Esophagus squamous epithelium (tissue), 5 donors: ENCODE measurements around the gene ATG2B. TPM values are rescaled to one million over a fixed set of nuclear protein-coding genes. Genes with fewer than 3 reads are reported as not detected.

Source experiments
- DNase-seq: peaks from one replicate; lab custom pipeline; 2025; lab: John Stamatoyannopoulos, UW
- H3K27ac ChIP-seq, 4 donors: fragments of 200-600 bp; sonication (generic); one replicate each; pipeline ENCODE4 v1.5.1; 2016 to 2019; ENCODE audit warnings: mild to moderate bottlenecking in 1 of 4
- H3K27me3 ChIP-seq, 4 donors: fragments of 200-600 bp; sonication (generic); 1 replicate in 3 of 4; 2 replicates in 1 of 4; pipeline versions ENCODE4 v1.5.1 to v1.6.0; 2017 to 2021; ENCODE audit warnings: antibody characterized with exemption in 1 of 4
- H3K36me3 ChIP-seq, 3 donors: fragments of 200-600 bp; sonication (generic); one replicate each; pipeline ENCODE4 v1.5.1; 2016 to 2019
- H3K4me1 ChIP-seq, 3 donors: fragments of 200-600 bp; sonication (generic); one replicate each; pipeline ENCODE4 v1.5.1; 2017 to 2019
- H3K4me3 ChIP-seq, 4 donors: fragments of 200-600 bp; sonication (generic); 1 replicate in 3 of 4; 2 replicates in 1 of 4; pipeline ENCODE4 v1.5.1; 2016 to 2019; ENCODE audit warnings: mild to moderate bottlenecking in 2 of 4, moderate library complexity in 1 of 4
- H3K9me3 ChIP-seq, 3 donors: fragments of 200-600 bp; sonication (generic); one replicate each; pipeline ENCODE4 v1.5.1; 2016 to 2019
- POLR2A ChIP-seq, 4 donors: fragments of 450-650 bp; IDR thresholded peaks; one replicate each; pipeline ENCODE4 v1.6.1; 2017; ENCODE audit warnings: antibody characterized with exemption in 4 of 4, mild to moderate bottlenecking in 4 of 4, moderate library complexity in 3 of 4
- WGBS, 2 donors: methylation state at CpG; one replicate each; pipeline ENCODE4 v1.1.5; 2018; 5-methylcytosine and 5-hydroxymethylcytosine counted together
- intact Hi-C: fragments of 100-400 bp; cut with DNase I; formaldehyde crosslinking; loops from one replicate; pipeline ENCODE4 v1.15.0; 2022
- total RNA-seq, 4 donors: library from RNA; depleted of rRNA; stranded (reverse); fragments of >200 nt; gene quantifications; one replicate each; pipeline ENCODE4 v1.1.0, GENCODE V29; 2016
- TF ChIP-seq, protein P1 (sequence below), 6 experiments: fragments of 450-650 bp in 4 of 6; fragments of 200-600 bp in 2 of 6; sonication (generic) in 2 of 6; IDR thresholded peaks; one replicate each; pipeline ENCODE4 v1.5.1; 2016 to 2019; ENCODE audit warnings: antibody characterized with exemption in 6 of 6, mild to moderate bottlenecking in 4 of 6, moderate library complexity in 4 of 6
- donor health status: DM: yes; HTN: yes; CAD: no.

Gene ATG2B
- total RNA-seq, 4 donors from 2014 or later: 10.6 to 24.6 (median 14.0) TPM

DNA sequence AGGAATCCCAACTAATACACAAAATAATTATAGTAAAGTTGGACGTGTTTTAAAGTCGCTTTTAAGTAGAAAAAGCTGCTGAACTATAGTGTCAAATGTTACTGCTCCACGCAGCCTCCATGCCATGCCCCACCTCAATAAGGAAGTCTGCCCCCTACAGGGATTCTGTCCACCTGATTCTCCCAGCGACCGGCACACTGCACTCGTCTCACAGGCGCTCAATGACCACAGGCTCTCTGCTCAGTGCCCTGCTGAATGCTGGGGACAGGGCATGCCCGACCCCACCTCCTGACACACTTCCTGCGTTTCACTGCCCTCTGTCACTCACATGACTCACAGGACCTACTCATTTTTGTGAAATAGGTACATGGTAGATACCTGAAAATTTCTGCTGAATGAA, 58.2 kb downstream of the ATG2B start:
- no peak for TF ChIP-seq POLR2A (IDR thresholded peaks at IDR 0.05)
- TF ChIP-seq, protein P1, sequence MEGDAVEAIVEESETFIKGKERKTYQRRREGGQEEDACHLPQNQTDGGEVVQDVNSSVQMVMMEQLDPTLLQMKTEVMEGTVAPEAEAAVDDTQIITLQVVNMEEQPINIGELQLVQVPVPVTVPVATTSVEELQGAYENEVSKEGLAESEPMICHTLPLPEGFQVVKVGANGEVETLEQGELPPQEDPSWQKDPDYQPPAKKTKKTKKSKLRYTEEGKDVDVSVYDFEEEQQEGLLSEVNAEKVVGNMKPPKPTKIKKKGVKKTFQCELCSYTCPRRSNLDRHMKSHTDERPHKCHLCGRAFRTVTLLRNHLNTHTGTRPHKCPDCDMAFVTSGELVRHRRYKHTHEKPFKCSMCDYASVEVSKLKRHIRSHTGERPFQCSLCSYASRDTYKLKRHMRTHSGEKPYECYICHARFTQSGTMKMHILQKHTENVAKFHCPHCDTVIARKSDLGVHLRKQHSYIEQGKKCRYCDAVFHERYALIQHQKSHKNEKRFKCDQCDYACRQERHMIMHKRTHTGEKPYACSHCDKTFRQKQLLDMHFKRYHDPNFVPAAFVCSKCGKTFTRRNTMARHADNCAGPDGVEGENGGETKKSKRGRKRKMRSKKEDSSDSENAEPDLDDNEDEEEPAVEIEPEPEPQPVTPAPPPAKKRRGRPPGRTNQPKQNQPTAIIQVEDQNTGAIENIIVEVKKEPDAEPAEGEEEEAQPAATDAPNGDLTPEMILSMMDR (IDR thresholded peaks at IDR 0.05): peak in 1 of 6 experiments; percentile 11

DNA sequence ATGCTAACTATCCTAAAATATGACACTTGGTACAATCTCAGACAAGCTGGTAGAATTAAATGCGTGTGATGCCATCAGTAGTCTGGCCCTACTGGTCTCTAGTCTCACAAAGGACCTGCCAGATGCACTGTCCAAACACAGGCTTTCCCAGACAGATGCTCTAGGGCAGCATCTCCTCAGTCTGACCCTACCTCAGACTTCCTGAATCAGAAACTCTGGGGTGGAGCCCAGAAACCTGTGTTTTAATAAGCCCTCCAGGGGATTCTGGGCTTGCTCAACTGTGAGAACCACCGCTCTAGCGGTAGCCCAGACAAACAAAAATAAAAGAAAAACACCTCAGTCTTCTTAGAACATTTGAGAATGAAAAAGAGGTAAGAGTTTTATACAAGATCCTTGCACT, 59.2 kb downstream of the ATG2B start:
- no peak overlapping the region for H3K4me3 ChIP-seq
- WGBS, 2 donors: 94 to 97% methylated on average over 2 to 3 of the region's 3 CpGs
- no peak for DNase-seq
- H3K9me3 ChIP-seq: no peaks in the 10 kb centered on the region
- intact Hi-C loops: no loop called here
- no peak overlapping the region for H3K27ac ChIP-seq
- no peaks in the 10 kb centered on the region for H3K4me1 ChIP-seq
- TF ChIP-seq, protein P1 (IDR thresholded peaks at IDR 0.05): no peak
- TF ChIP-seq POLR2A (IDR thresholded peaks at IDR 0.05): no peak
- H3K27me3 ChIP-seq: no peaks in the 10 kb centered on the region
- peaks cover 0 to 97% (median 16%) of the 10 kb centered on the region in 3 donors for H3K36me3 ChIP-seq

More for the DNA sequence above, 58.2 kb downstream of the ATG2B start:
- no peak overlapping the region for H3K27ac ChIP-seq
- no peaks in the 10 kb centered on the region for H3K27me3 ChIP-seq
- intact Hi-C loops: no loop called here
- peaks cover 0 to 97% (median 16%) of the 10 kb centered on the region in 3 donors for H3K36me3 ChIP-seq
- no peaks in the 10 kb centered on the region for H3K9me3 ChIP-seq
- H3K4me1 ChIP-seq: no peaks in the 10 kb centered on the region
- no peak for DNase-seq
- 87 to 89% methylated on average over 9 of the region's 9 CpGs for WGBS, 2 donors
- no peak overlapping the region for H3K4me3 ChIP-seq

DNA sequence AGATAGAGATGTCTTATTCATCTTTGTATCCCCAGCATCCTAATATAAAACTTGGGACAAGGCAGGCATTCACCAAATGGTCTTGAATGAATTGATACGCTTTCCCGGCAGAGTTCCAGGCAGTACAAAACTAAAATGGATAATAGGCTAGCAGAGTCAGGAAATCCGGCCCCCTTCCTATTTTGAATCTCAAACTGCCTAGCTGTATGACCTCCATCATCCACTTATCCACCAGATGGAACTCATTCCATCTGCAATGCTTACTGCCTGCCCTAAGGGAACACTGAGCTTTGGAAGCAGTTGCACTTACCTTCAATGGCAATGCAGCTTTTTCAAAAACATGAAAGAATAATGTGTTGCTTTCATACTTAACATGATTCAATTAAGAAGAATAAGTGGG, 63.7 kb downstream of the ATG2B start:
- no peak overlapping the region for H3K27ac ChIP-seq
- no peaks in the 10 kb centered on the region for H3K4me1 ChIP-seq
- no peak for TF ChIP-seq POLR2A (IDR thresholded peaks at IDR 0.05)
- TF ChIP-seq, protein P1 (IDR thresholded peaks at IDR 0.05): no peak
- intact Hi-C loops: loop anchor here (5.0 kb wide), 1 partner anchor 123 kb away; no protein-coding TSS in a partner anchor
- no peak overlapping the region for H3K4me3 ChIP-seq
- no peaks in the 10 kb centered on the region for H3K27me3 ChIP-seq
- no peak for DNase-seq
- no peaks in the 10 kb centered on the region for H3K9me3 ChIP-seq
- H3K36me3 ChIP-seq: peaks cover 0 to 64% (median 16%) of the 10 kb centered on the region in 3 donors
- WGBS, 2 donors: 68 to 87% methylated on average over 3 of the region's 3 CpGs

DNA sequence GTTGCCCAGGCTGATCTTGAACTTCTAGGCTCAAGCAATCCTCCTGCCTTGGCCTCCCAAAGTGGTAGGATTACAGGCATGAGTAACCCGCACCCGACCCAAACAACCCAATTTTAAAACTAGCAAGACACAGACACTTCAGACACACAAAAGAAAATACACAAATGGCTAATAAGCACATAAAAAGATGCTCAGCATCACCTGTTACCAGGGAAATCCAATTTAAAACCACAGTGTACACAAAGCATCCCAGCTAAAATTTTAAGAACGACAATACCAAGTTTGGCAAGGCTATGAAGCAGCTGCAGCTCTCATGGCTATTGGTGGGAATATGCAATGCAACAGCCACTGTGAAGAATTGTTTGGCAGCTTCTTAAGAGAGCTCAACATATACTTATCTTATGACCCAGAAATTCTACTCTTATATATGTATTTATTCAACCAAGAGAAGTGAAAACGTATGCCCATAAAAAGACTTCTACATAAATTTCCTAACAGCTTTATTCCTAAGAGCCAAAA, 65.1 kb downstream of the ATG2B start:
- 77 to 91% methylated on average over 3 to 4 of the region's 4 CpGs for WGBS, 2 donors

DNA sequence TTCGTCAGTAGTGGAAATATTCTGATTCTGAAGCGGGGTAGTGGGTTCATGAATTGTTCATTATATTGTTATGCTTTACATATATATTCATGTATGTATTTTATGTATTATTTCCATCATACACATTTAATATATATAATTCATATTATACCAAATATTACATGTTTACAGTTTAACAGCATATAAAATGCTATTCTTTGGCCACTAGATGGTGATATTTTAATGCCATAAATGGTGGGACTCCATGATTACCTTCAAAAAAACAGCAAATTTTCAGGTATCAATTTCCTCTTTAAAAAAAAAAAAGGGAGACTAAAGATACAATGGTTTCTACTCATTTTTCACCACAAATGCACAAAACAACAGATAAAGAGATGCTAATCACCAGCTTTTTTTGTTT, 66.1 kb downstream of the ATG2B start:
- Histone ChIP-seq H3K9me3 (no peaks in the 10 kb centered on the region), H3K27me3 (no peaks in the 10 kb centered on the region), H3K27ac (no peak overlapping the region), H3K36me3 (peaks cover 0 to 61% (median 2%) of the 10 kb centered on the region in 3 donors), H3K4me3 (no peak overlapping the region), H3K4me1 (no peaks in the 10 kb centered on the region)
- DNase-seq: no peak
- intact Hi-C loops: loop anchor here (5.0 kb wide), 1 partner anchor 125 kb away; no protein-coding TSS in a partner anchor
- TF ChIP-seq, protein P1 (IDR thresholded peaks at IDR 0.05): peak in 5 of 6 experiments; percentile 31 to 59 (median 42)
- TF ChIP-seq POLR2A (IDR thresholded peaks at IDR 0.05): no peak
- WGBS, 2 donors: 89 to 92% methylated on average over 2 of the region's 2 CpGs

More for the DNA sequence above, 65.1 kb downstream of the ATG2B start:
- Histone ChIP-seq H3K36me3 (peaks cover 0 to 64% (median 11%) of the 10 kb centered on the region in 3 donors), H3K27me3 (no peaks in the 10 kb centered on the region), H3K4me3 (no peak overlapping the region), H3K4me1 (no peaks in the 10 kb centered on the region), H3K9me3 (no peaks in the 10 kb centered on the region), H3K27ac (no peak overlapping the region)
- DNase-seq: no peak
- TF ChIP-seq, protein P1 (IDR thresholded peaks at IDR 0.05): no peak
- TF ChIP-seq POLR2A (IDR thresholded peaks at IDR 0.05): no peak
- intact Hi-C loops: loop anchor here (5.0 kb wide), 1 partner anchor 124 kb away; no protein-coding TSS in a partner anchor
